Neural cell (in vitro differentiated cells): ENCODE data around the gene GRIP1. TPM values are rescaled to one million over a fixed set of nuclear protein-coding genes. Genes with fewer than 3 reads are reported as not detected.

Experiments used
- H2AFZ ChIP-seq: fragments of 200-600, 300-800 bp; sonication (generic), shearing (Covaris generic); 2 replicates; pipeline ENCODE4 v1.6.0; 2014; ENCODE audit warnings: low read depth, mild to moderate bottlenecking, antibody characterized with exemption, low read length, moderate library complexity
- H3F3A ChIP-seq: fragments of 200-600 bp; shearing (Covaris generic); 2 replicates; pipeline ENCODE4 v1.6.1; 2016; ENCODE audit warnings: mild to moderate bottlenecking, moderate library complexity, mixed read lengths, antibody characterized with exemption, low read length; ENCODE audit not compliant: insufficient read depth, poor library complexity, severe bottlenecking
- H3K27ac ChIP-seq: fragments of 200-600, 300-800 bp; sonication (generic), shearing (Covaris generic); 2 replicates; pipeline ENCODE4 v1.5.1; 2014; ENCODE audit warnings: mild to moderate bottlenecking, low read length, moderate library complexity
- H3K27me3 ChIP-seq: fragments of 300-800, 200-600 bp; sonication (generic), shearing (Covaris generic); 2 replicates; pipeline ENCODE4 v1.6.0; 2014; ENCODE audit warnings: mild to moderate bottlenecking, low read depth, low read length, moderate library complexity; ENCODE audit not compliant: insufficient read depth
- H3K36me3 ChIP-seq: fragments of 300-800, 200-600 bp; sonication (generic), shearing (Covaris generic); 2 replicates; pipeline ENCODE4 v1.5.1; 2014; ENCODE audit warnings: mild to moderate bottlenecking, antibody characterized with exemption, low read length, moderate library complexity; ENCODE audit not compliant: insufficient read depth
- H3K4me2 ChIP-seq: fragments of 300-800, 200-600 bp; sonication (generic), shearing (Covaris generic); 2 replicates; pipeline ENCODE4 v1.6.0; 2014; ENCODE audit warnings: mild to moderate bottlenecking, low read length
- H3K4me3 ChIP-seq: fragments of 300-800, 200-600 bp; sonication (generic), shearing (Covaris generic); 2 replicates; pipeline ENCODE4 v1.5.1; 2014; ENCODE audit warnings: mild to moderate bottlenecking, low read length, moderate library complexity
- H3K79me2 ChIP-seq: fragments of 200-600 bp; shearing (Covaris generic); replicated peaks from 2 replicates; pipeline ENCODE4 v1.6.0; 2014; ENCODE audit warnings: mild to moderate bottlenecking, low read length, moderate library complexity; ENCODE audit not compliant: insufficient read depth
- H3K9ac ChIP-seq: fragments of 300-800, 200-600 bp; sonication (generic), shearing (Covaris generic); 2 replicates; pipeline ENCODE4 v1.6.1; 2016; ENCODE audit warnings: mild to moderate bottlenecking, low read length, mixed read lengths
- H3K9me2 ChIP-seq: fragments of 200-600 bp; shearing (Covaris generic); 2 replicates; pipeline ENCODE4 v1.6.1; 2016; ENCODE audit warnings: mild to moderate bottlenecking, low read length, mixed read lengths; ENCODE audit not compliant: insufficient read depth
- H3K9me3 ChIP-seq: fragments of 200-600, 300-800 bp; sonication (generic), shearing (Covaris generic); 2 replicates; pipeline ENCODE4 v1.6.1; 2016; ENCODE audit warnings: mild to moderate bottlenecking, mixed run types, low read length, moderate library complexity, mixed read lengths
- H4K20me1 ChIP-seq: fragments of 200-600 bp; shearing (Covaris generic); 2 replicates; pipeline ENCODE4 v1.6.1; 2016; ENCODE audit warnings: mild to moderate bottlenecking, mixed run types; ENCODE audit not compliant: insufficient read depth
- EP300 ChIP-seq: fragments of 450-650 bp; conservative IDR thresholded peaks from 2 replicates; pipeline ENCODE4 v1.6.1; 2014; ENCODE audit warnings: antibody characterized with exemption, mild to moderate bottlenecking, moderate library complexity; ENCODE audit not compliant: poor library complexity, severe bottlenecking
- EZH2 ChIP-seq: fragments of 200-600, 300-800 bp; shearing (Covaris generic), sonication (generic); IDR thresholded peaks from 2 replicates; pipeline ENCODE4 v1.6.1; 2014; ENCODE audit warnings: antibody characterized with exemption, low read length, borderline replicate concordance, mild to moderate bottlenecking; ENCODE audit not compliant: insufficient read depth, poor library complexity, severe bottlenecking
- MXI1 ChIP-seq: fragments of 450-650 bp; conservative IDR thresholded peaks from 2 replicates; pipeline ENCODE4 v1.6.1; 2014; ENCODE audit warnings: antibody characterized with exemption, mild to moderate bottlenecking; ENCODE audit not compliant: poor library complexity, severe bottlenecking
- POLR2AphosphoS5 ChIP-seq: IDR thresholded peaks from 2 replicates; pipeline ENCODE4 v1.6.1; 2012
- RAD21 ChIP-seq: fragments of 450-650 bp; conservative IDR thresholded peaks from 2 replicates; pipeline ENCODE4 v1.6.1; 2014; ENCODE audit warnings: antibody characterized with exemption, mild to moderate bottlenecking, moderate library complexity
- SMC3 ChIP-seq: fragments of 450-650 bp; conservative IDR thresholded peaks from 2 replicates; pipeline ENCODE4 v1.6.1; 2014; ENCODE audit warnings: antibody characterized with exemption, mild to moderate bottlenecking, moderate library complexity; ENCODE audit not compliant: poor library complexity
- TAF1 ChIP-seq: IDR thresholded peaks from 2 replicates; pipeline ENCODE4 v1.6.1; 2012; ENCODE audit warnings: low read depth
- polyA plus RNA-seq: library from polyadenylated mRNA; depleted of rRNA; stranded (reverse); fragments of >200 nt; gene quantifications from 2 replicates; pipeline ENCODE4 v1.2.3, GENCODE V29; 2014
- TF ChIP-seq, protein P1 (sequence below): fragments of 450-650 bp; IDR thresholded peaks from 2 replicates; pipeline ENCODE4 v1.5.1; 2014; ENCODE audit warnings: antibody characterized with exemption, mild to moderate bottlenecking, moderate library complexity; ENCODE audit not compliant: poor library complexity, severe bottlenecking
- TF ChIP-seq, protein P2 (sequence below): IDR thresholded peaks from 2 replicates; pipeline ENCODE4 v1.6.1; 2012; ENCODE audit warnings: borderline replicate concordance

Gene GRIP1
- polyA plus RNA-seq, 1 donor from 2014 or later, result 41.1 TPM

DNA sequence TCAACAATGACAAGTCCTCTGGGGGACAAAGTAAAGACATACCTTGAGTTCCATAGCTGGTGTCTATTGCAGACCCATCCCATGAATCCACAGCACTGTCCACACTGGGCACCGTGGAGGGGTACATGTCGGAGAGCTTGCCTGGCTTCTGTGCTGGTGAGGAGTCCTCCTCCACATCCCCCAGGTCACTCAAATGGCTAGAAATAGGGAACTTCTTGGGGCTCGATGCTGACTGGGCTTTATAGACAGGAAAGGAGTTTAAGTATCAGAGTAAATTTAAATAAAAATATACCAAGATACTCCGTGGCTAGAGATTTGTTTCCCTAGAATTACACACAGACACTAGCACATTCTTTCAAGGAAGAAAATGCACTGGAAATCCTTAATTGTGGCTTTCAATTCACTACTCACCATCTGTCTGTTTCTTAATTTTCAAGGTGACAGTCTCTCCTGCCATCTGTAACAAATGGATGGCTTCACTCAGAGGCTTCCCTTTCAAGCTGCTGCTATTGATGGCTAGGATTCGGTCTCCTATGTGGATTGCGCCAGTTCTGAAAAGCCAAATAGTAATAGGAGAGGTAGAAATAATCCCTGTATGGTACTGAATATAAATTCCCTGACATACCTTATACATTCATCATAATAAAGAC, 286.5 kb downstream of the GRIP1 start:
- no peak for TF ChIP-seq TAF1
- TF ChIP-seq EP300, result no peak
- TF ChIP-seq POLR2AphosphoS5, result no peak
- no peak for TF ChIP-seq MXI1
- TF ChIP-seq, protein P1, sequence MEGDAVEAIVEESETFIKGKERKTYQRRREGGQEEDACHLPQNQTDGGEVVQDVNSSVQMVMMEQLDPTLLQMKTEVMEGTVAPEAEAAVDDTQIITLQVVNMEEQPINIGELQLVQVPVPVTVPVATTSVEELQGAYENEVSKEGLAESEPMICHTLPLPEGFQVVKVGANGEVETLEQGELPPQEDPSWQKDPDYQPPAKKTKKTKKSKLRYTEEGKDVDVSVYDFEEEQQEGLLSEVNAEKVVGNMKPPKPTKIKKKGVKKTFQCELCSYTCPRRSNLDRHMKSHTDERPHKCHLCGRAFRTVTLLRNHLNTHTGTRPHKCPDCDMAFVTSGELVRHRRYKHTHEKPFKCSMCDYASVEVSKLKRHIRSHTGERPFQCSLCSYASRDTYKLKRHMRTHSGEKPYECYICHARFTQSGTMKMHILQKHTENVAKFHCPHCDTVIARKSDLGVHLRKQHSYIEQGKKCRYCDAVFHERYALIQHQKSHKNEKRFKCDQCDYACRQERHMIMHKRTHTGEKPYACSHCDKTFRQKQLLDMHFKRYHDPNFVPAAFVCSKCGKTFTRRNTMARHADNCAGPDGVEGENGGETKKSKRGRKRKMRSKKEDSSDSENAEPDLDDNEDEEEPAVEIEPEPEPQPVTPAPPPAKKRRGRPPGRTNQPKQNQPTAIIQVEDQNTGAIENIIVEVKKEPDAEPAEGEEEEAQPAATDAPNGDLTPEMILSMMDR, result no peak
- no peak for TF ChIP-seq EZH2
- TF ChIP-seq SMC3, result no peak
- TF ChIP-seq, protein P2, sequence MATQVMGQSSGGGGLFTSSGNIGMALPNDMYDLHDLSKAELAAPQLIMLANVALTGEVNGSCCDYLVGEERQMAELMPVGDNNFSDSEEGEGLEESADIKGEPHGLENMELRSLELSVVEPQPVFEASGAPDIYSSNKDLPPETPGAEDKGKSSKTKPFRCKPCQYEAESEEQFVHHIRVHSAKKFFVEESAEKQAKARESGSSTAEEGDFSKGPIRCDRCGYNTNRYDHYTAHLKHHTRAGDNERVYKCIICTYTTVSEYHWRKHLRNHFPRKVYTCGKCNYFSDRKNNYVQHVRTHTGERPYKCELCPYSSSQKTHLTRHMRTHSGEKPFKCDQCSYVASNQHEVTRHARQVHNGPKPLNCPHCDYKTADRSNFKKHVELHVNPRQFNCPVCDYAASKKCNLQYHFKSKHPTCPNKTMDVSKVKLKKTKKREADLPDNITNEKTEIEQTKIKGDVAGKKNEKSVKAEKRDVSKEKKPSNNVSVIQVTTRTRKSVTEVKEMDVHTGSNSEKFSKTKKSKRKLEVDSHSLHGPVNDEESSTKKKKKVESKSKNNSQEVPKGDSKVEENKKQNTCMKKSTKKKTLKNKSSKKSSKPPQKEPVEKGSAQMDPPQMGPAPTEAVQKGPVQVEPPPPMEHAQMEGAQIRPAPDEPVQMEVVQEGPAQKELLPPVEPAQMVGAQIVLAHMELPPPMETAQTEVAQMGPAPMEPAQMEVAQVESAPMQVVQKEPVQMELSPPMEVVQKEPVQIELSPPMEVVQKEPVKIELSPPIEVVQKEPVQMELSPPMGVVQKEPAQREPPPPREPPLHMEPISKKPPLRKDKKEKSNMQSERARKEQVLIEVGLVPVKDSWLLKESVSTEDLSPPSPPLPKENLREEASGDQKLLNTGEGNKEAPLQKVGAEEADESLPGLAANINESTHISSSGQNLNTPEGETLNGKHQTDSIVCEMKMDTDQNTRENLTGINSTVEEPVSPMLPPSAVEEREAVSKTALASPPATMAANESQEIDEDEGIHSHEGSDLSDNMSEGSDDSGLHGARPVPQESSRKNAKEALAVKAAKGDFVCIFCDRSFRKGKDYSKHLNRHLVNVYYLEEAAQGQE, result no peak
- no peak for TF ChIP-seq RAD21
- Histone ChIP-seq H3K27me3 (no peaks in the 10 kb centered on the region), H3K9me2 (no peaks in the 10 kb centered on the region), H4K20me1 (no peaks in the 10 kb centered on the region), H3K27ac (no peak overlapping the region), H3K9me3 (no peaks in the 10 kb centered on the region), H3F3A (no peaks in the 10 kb centered on the region), H3K9ac (no peak overlapping the region), H3K4me2 (no peak overlapping the region), H3K4me3 (no peak overlapping the region), H2AFZ (no peak overlapping the region), H3K36me3 (peaks cover 6% of the 10 kb centered on the region), H3K79me2 (no peaks in the 10 kb centered on the region)

DNA sequence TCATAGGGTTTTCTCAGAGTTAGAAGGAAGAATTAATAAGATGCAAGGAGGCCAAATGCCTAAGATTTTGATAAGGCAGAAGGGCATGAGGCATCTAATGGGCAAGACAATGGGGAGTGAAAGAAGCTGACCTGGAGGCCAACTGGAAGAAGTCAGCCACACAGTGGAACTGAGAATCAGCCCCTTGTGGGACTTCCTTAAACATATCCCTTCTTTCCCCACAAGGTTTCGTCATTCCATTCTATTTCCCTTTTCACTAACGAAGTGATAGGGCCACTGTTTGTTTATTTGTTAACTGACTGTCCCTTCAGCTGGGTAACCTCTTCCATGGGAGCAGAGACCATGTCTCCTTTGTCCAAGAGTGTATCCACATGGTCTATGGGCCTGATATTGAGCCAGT, 290.4 kb downstream of the GRIP1 start:
- no peaks in the 10 kb centered on the region for H3F3A ChIP-seq
- no peaks in the 10 kb centered on the region for H3K79me2 ChIP-seq
- H3K36me3 ChIP-seq, result peaks cover 20% of the 10 kb centered on the region
- H3K4me2 ChIP-seq, result no peak overlapping the region
- H3K27me3 ChIP-seq, result no peaks in the 10 kb centered on the region
- H2AFZ ChIP-seq, result no peak overlapping the region
- no peaks in the 10 kb centered on the region for H4K20me1 ChIP-seq
- no peak overlapping the region for H3K9ac ChIP-seq
- H3K4me3 ChIP-seq, result no peak overlapping the region
- TF ChIP-seq EP300 (no peak), EZH2 (no peak), RAD21 (no peak), POLR2AphosphoS5 (no peak), SMC3 (no peak), MXI1 (no peak), TAF1 (no peak)
- TF ChIP-seq, protein P1, result no peak
- TF ChIP-seq, protein P2, result no peak
- no peak overlapping the region for H3K27ac ChIP-seq
- H3K9me3 ChIP-seq, result no peaks in the 10 kb centered on the region
- H3K9me2 ChIP-seq, result no peaks in the 10 kb centered on the region
